OCI-LY3 (cell line): ENCODE measurements around the gene GALNT18.

Experiments
- H2AFZ ChIP-seq: fragments of 200-600, 300-600 bp; shearing (Covaris generic); 2 replicates; pipeline ENCODE4 v1.6.0; 2014; ENCODE audit warnings: antibody characterized with exemption, low read depth, low read length
- H3K27ac ChIP-seq: fragments of 200-600, 300-600 bp; sonication (generic); 2 replicates; pipeline ENCODE4 v1.5.1; 2014; ENCODE audit warnings: mild to moderate bottlenecking, low read length, moderate library complexity, mixed read lengths
- H3K27me3 ChIP-seq: fragments of 200-600, 300-600 bp; sonication (generic); 2 replicates; pipeline ENCODE4 v1.6.1; 2014; ENCODE audit warnings: low read depth, low read length, mixed read lengths
- H3K36me3 ChIP-seq: fragments of 200-600, 300-600 bp; sonication (generic); replicated peaks from 2 replicates; pipeline ENCODE3; 2014; ENCODE audit warnings: low read depth, low read length, mixed read lengths
- H3K4me1 ChIP-seq: fragments of 300-600, 200-600 bp; sonication (generic); 2 replicates; pipeline ENCODE4 v1.6.1; 2014; ENCODE audit warnings: low read length, mixed read lengths
- H3K4me2 ChIP-seq: fragments of 200-600, 300-600 bp; sonication (generic); 2 replicates; pipeline ENCODE4 v1.6.1; 2014; ENCODE audit warnings: low read length, mixed read lengths
- H3K4me3 ChIP-seq: fragments of 300-600, 200-600 bp; sonication (generic); 2 replicates; pipeline ENCODE4 v1.5.1; 2014; ENCODE audit warnings: antibody characterized with exemption, mild to moderate bottlenecking, low read length, moderate library complexity
- H3K79me2 ChIP-seq: fragments of 300-600, 200-600 bp; shearing (Covaris generic); 2 replicates; pipeline ENCODE4 v1.6.1; 2014; ENCODE audit warnings: mild to moderate bottlenecking, low read length, mixed read lengths
- H3K9ac ChIP-seq: fragments of 300-600, 200-600 bp; shearing (Covaris generic); 2 replicates; pipeline ENCODE4 v1.6.0; 2014; ENCODE audit warnings: mild to moderate bottlenecking, low read length, moderate library complexity
- H3K9me3 ChIP-seq: fragments of 200-600, 300-600 bp; shearing (Covaris generic); 2 replicates; pipeline ENCODE4 v1.6.1; 2014; ENCODE audit warnings: low read length, mixed read lengths; ENCODE audit not compliant: insufficient read depth
- H4K20me1 ChIP-seq: fragments of 200-600, 300-600 bp; sonication (generic); 2 replicates; pipeline ENCODE4 v1.6.1; 2016; ENCODE audit warnings: low read length, mixed read lengths; ENCODE audit not compliant: insufficient read depth
- CTCF ChIP-seq: fragments of 200-600, 300-600 bp; sonication (generic); IDR thresholded peaks from 2 replicates; pipeline ENCODE4 v1.5.1; 2014; ENCODE audit warnings: antibody characterized with exemption, low read length, low read depth
- EZH2phosphoT487 ChIP-seq: fragments of 200-600 bp; shearing (Covaris generic); IDR thresholded peaks from 2 replicates; pipeline ENCODE4 v1.6.1; 2018; ENCODE audit warnings: antibody characterized with exemption, mixed run types, low read depth

The GALNT18 gene

GRCh38 chr11:11592146-11592684 lies 29.6 kb downstream of the GALNT18 start:
- TF ChIP-seq EZH2phosphoT487 (no peak), CTCF (no peak)
- H3K27me3 ChIP-seq: peaks cover 8% of the 10 kb centered on the region
- H2AFZ ChIP-seq: no peak overlapping the region
- no peak overlapping the region for H3K4me2 ChIP-seq
- no peak overlapping the region for H3K27ac ChIP-seq
- no peaks in the 10 kb centered on the region for H4K20me1 ChIP-seq
- H3K36me3 ChIP-seq: no peaks in the 10 kb centered on the region
- no peak overlapping the region for H3K4me3 ChIP-seq
- H3K9me3 ChIP-seq: no peaks in the 10 kb centered on the region
- H3K9ac ChIP-seq: no peak overlapping the region
- H3K79me2 ChIP-seq: no peaks in the 10 kb centered on the region
- no peaks in the 10 kb centered on the region for H3K4me1 ChIP-seq

- Histone ChIP-seq H3K9ac (no peak overlapping the region), H2AFZ (no peak overlapping the region), H3K9me3 (no peaks in the 10 kb centered on the region), H3K27me3 (peaks cover 11% of the 10 kb centered on the region; the same call in 1 of the 2 replicates), H3K27ac (no peak overlapping the region), H3K4me3 (no peak overlapping the region), H3K79me2 (no peaks in the 10 kb centered on the region), H4K20me1 (no peaks in the 10 kb centered on the region), H3K4me1 (no peaks in the 10 kb centered on the region), H3K36me3 (no peaks in the 10 kb centered on the region), H3K4me2 (no peak overlapping the region)
- TF ChIP-seq CTCF: no peak
- TF ChIP-seq EZH2phosphoT487: no peak
Measured at GRCh38 chr11:11589437-11589836, 32.4 kb downstream of the GALNT18 start.

GRCh38 chr11:11588891-11589290 lies 32.9 kb downstream of the GALNT18 start:
- H3K4me3 ChIP-seq: no peak overlapping the region
- H3K27me3 ChIP-seq: peaks cover 11% of the 10 kb centered on the region; the same call in 1 of the 2 replicates
- H3K4me1 ChIP-seq: no peaks in the 10 kb centered on the region
- H3K9me3 ChIP-seq: no peaks in the 10 kb centered on the region
- no peak overlapping the region for H3K4me2 ChIP-seq
- no peak overlapping the region for H3K9ac ChIP-seq
- H3K27ac ChIP-seq: no peak overlapping the region
- H4K20me1 ChIP-seq: no peaks in the 10 kb centered on the region
- TF ChIP-seq EZH2phosphoT487: no peak
- TF ChIP-seq CTCF: no peak
- H2AFZ ChIP-seq: no peak overlapping the region
- no peaks in the 10 kb centered on the region for H3K79me2 ChIP-seq
- H3K36me3 ChIP-seq: no peaks in the 10 kb centered on the region

GRCh38 chr11:11588243-11588642 lies 33.6 kb downstream of the GALNT18 start:
- Histone ChIP-seq H3K4me1 (no peaks in the 10 kb centered on the region), H3K27ac (no peak overlapping the region), H3K4me3 (no peak overlapping the region), H3K4me2 (no peak overlapping the region), H3K9me3 (no peaks in the 10 kb centered on the region), H3K27me3 (peaks cover 17% of the 10 kb centered on the region; the same call in 1 of the 2 replicates), H3K79me2 (no peaks in the 10 kb centered on the region), H3K9ac (no peak overlapping the region), H4K20me1 (no peaks in the 10 kb centered on the region), H2AFZ (no peak overlapping the region), H3K36me3 (no peaks in the 10 kb centered on the region)
- no peak for TF ChIP-seq CTCF
- TF ChIP-seq EZH2phosphoT487: no peak
